Stimulated activated CD4-positive, alpha-beta T cell treated with anti-CD3 and anti-CD28 coated beads, Interleukin-2, amount 100 ng/mL, for 4 hours (primary cell): ENCODE results near the gene PROM1.

Experiments
- DNase-seq: peaks from one replicate; pipeline ENCODE4 v3.0.0-alpha.2; 2020; ENCODE audit warnings: low read depth

The PROM1 gene

GRCh38 chr4:16106956-16107355 is 23.1 kb upstream of the PROM1 start:
- no peak for DNase-seq

DNA sequence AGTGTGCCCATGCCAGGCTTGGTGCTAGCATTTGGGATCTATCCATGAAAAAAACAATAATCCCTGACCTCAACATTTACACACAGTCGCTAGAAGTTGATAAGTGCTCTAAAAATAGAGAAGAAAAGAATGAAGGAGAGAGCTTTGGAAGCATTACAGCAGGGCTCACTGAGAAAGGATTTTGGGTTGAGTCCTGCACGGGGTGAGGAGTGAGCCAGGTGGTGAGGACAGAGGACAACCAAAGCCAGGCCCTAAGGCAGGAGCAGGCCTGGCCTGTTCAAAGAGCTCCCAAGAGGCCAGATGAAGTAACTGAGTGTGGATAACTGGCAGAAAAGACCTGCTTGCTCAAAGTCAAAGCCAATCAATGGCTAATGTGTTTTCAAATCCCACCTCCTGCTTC is 20.7 kb upstream of the PROM1 start:
- DNase-seq = no peak

- no peak for DNase-seq
These were observed 18.5 kb upstream of the PROM1 start for GRCh38 chr4:16102356-16102755.

DNA sequence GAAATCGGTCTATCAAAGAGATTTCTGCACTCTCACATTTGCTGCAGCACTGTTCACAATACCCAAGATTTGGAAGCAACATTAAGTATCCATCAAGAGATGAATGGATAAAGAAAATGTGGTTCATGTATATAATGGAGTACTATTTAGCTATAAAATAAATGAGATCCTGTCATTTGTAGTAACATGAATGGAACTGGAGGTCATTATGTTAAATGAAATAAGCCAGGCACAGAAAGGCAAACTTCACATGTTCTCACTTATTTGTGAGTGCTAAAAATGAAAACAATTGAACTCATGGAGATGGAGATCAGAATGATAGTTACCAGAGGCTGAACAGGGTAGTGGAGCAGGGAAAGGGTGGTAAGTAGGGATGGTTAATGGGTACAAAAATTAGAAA is 17.0 kb upstream of the PROM1 start:
- DNase-seq = no peak

DNA sequence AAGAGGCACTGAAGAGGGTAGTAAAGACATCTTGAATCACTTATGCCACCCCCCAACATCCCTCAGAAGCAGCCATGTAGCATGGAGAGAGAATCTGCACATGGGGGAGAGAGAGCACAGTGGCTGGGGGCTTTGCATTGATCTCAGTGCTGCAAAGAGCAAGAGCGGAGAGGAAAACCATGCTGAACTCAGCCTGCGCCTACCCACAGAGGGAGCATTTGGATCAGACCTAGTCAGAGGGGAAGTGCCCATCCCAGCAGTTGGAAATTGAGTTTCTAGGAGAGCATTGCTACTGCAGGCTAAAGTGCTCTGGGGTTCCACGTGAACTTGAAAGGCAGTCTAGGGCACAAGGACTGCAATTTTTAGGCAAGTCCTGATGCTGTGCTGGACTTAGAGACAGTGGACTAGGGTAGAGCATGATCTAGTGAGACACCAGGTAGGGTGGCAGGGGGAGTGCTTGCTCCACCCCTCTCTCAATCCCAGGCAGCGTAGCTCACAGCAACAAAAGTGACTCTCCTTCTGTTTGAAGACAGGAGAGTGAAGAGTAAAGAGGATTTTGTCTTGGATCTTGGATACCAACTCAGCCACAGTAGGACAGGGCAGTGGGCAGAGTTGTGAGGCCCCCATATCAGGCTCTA is 9.0 kb upstream of the PROM1 start:
- no peak for DNase-seq

DNA sequence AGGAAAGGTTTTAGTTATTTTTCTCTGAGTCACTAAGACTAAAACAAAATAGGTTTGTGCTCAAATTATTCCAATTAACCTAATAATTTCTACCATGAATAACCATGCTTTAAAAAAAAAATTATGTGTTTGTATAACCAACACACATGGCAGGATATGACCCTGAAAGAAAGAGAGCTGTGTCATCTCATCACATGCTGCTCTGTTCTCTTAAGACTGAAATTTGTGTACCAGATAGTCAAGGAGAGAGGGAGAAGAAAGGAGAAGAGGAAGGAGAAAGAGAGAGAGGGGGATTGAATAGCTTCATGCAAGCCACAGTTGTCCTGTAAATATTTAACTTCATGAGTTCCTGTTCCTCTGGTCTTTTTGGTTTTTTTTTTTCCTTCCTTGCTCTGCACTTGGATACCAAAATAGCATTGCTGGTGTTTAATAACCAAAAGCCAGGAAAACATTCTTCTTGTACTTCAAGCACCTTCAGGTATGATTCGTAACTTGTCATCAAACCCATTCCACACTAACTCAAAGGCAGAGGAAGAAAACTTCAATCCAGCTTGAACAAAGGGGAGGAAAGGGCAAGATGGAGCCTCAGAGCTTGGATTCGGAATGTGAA is 6.4 kb upstream of the PROM1 start:
- no peak for DNase-seq

GRCh38 chr4:16089156-16089555 is 5.3 kb upstream of the PROM1 start:
- DNase-seq = no peak

DNA sequence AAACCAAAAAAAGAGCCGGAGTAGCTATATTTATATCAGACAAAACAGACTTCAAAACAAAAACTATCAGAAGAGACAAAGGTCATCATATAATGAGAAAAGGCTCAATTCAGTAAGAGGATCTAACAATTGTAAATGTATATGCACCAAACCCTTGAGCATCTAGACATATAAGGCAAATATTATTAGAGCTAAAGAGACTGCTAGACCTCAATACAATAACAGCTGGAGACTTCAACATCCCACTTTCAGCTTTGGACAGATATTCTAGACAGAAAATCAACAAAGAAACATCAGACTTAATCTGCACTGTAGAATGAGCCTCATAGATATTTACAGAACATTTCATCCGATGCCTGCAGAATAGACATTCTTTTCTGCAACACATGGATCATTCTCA is 4.8 kb upstream of the PROM1 start:
- no peak for DNase-seq

DNA sequence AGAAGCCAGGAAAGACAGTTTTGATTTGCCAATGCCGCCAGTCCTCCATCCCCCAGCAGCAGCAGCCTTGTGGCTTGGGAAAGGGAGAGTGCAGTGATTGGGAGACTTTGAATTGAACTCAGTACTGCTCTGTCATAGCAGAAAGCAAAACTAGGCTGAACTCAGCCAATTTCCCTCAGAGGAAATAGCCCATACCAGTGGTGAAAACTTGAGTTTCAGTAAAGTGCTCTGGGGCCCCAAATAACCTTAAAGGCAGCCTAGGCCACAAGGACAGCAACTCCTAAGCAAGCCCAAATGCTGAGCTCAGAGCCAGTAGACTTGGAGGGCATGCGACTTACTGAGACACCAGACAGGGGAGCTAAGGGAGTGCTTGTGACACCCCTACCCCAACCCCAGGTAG is 2.0 kb upstream of the PROM1 start:
- no peak for DNase-seq

GRCh38 chr4:16082426-16083240 is 1.2 kb downstream of the PROM1 start:
- DNase-seq = no peak

DNA sequence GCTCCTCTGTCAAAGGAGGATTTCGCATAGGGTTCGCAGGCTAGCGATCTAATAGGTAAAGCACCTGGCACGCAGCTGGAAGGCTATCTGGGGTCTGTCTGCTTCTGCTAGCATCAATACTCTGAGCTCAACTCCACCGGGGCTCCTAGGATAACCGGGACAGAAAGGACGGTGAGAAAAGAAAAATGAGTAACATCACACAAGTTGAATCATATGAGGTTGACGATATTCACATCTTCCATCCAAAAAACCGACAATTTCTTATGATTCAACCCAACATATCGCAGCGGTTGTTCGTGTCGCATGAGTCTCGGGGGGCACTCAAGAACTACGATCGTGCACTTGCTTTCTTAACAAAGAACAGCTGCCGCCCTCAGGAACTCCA is 1.8 kb downstream of the PROM1 start:
- DNase-seq = no peak

DNA sequence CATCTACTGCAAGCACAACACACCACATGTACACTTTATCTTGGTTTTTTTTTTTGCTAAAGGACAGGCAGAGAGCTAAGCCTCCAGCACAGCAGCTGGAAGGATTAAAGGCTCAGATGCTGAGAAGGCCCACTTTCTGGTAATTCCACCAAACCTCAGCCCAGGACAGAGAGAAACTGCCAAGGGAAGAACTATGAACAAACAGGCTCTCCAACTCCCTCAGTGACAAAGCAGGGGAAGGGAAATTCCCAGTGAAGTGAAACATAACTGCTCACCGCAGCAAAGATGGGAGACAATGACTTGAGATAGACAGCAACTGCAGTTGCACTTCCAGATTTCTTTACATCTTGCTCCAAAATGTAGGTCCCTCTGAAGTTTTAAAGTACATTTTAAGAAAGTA is 4.8 kb downstream of the PROM1 start:
- DNase-seq = no peak

GRCh38 chr4:16078195-16078760 is 5.5 kb downstream of the PROM1 start:
- no peak for DNase-seq

DNA sequence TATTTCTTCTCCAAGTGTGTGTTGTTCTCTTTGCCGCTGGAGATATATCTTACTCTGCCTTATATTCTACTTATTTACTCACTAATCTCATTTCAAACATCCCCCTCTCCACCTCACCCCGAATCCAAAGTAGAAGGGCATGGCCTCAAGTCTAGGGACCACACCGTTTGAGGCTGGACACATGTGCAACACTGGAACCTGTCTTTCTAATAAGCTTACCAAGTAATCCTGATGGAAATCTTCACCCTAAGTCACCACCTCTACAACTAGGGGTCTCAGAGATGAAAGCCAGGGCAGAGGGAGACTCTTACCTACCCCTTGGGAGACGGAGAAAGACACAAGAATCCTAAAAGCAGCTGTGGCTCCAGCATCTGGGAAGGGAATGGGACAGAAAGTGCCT is 6.0 kb downstream of the PROM1 start:
- no peak for DNase-seq

DNA sequence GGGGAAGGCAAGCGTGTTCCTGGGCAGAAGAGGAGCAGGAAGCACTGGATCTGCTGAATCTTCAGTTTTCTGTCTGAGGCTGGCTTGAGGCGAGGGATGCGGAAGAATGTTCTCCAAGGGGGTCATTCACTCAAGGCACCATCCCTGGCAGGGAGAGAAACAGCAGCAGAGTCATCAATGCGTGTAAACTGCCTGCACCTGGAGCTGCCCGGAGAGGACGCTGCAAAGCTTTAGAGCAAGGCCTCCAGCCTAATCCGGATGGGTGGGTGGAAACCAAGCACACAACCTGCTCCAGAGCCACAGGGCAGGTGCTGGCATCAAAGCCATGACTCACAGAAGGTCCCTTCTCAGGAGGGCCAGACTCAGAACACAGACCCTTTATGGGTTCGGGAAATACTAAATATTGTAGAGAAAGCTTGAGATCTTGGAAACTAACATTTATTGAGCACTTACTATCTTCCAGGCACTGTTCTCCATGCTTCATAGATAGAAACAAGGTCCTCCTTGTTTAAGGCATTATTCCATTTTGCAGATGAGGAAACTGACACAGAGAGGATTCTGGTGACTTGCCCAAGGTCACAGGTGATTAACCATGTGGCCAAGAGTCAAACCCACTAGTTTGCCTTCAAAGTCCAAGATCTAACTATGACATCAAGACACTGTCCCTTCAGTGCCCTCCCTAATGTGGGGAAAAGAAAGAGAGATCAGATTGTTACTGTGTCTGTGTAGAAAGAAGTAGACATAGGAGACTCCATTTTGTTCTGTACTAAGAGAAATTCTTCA is 7.7 kb downstream of the PROM1 start:
- no peak for DNase-seq

DNA sequence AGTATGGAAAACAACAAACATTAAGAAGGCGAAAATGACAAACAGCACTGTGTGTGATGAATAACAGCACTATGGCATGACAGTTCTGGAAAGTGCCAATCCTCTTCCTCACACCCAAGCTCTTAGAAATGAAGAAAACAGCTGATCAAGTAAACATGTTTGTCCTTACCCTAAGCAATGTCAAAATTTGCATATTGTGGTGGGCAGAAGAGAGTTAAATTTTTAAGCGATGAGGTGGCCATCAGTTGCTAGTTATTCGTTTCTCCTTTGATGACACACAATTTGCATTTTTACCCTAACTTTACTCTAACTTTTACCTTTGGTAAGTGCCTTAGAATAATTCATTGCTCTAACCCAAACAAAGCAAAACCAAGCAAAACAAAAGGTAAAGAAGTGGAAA is 8.8 kb downstream of the PROM1 start:
- DNase-seq = no peak

DNA sequence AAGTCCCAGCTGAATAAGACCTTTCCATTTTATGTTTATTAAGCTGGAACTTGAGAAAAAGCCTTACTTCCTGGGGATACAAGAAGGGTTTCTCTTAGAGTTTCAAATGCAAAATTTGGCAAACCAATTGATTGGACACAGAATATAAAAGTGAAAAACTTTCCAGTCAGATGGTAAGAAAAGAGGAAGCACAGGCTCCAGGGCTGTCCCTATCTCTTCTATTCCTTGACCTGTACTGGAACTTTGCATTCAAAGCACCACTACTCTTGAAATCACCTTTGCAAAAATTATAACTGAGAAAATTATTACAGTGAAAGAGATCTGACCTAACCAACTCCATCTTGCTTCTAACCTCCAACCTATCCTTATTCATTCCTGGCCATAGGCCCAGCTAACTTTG is 11.7 kb downstream of the PROM1 start:
- DNase-seq = no peak

- no peak for DNase-seq
These were observed 13.6 kb downstream of the PROM1 start for GRCh38 chr4:16070203-16070602.

- DNase-seq = no peak
These were observed 16.3 kb downstream of the PROM1 start for GRCh38 chr4:16067515-16067914.

DNA sequence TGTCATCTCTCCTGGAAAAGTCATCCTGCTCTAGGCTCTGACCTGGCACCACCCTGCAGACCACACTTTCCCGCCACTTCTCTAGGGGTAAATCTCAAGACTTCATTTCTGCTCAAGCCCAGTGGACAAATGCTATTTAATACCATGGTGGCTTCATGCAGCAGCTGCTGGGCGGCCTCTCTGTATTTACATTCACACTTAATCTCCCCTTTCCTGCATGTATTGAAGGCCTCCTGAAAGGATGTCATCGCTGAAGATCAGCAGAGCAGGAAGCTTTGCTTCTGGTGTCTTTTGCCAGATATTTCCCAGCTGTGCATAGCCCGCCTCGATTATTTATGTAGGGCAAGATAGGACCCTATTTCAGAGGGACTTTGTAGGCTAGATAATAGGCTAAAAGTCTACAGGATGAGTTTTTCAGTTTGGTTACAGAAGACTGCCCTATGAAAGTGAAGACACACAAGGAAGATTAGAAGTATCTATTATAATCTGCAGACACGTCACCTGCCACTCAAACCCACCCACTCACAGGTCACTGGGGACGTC is 17.2 kb downstream of the PROM1 start:
- no peak for DNase-seq

GRCh38 chr4:16065066-16065465 is 18.8 kb downstream of the PROM1 start:
- DNase-seq = no peak

- no peak for DNase-seq
These were observed 21.2 kb downstream of the PROM1 start for GRCh38 chr4:16062601-16063000.
